Fibroblast of pulmonary artery (primary cell): ENCODE measurements around the gene AKR1D1.
"Not testable (repeated sequence)": the region's sequence is repeated elsewhere in the genome, so short reads cannot be mapped to it uniquely, and the experiment has no call there.

Experiments used
- DNase-seq: peaks from one replicate; pipeline ENCODE4 v3.0.0-alpha.2; 2010; ENCODE audit warnings: low read depth
- H3K4me3 ChIP-seq: replicated peaks from 2 replicates; pipeline ENCODE4 v1.5.1; 2011; ENCODE audit warnings: low read depth, mild to moderate bottlenecking, control low read depth, low read length, moderate library complexity
- TF ChIP-seq, protein P1 (sequence below): IDR thresholded peaks from 2 replicates; pipeline ENCODE4 v1.5.1; 2011; ENCODE audit warnings: mild to moderate bottlenecking, control low read depth, low read length, inconsistent platforms; ENCODE audit errors: missing control alignments

AKR1D1 gene

DNA sequence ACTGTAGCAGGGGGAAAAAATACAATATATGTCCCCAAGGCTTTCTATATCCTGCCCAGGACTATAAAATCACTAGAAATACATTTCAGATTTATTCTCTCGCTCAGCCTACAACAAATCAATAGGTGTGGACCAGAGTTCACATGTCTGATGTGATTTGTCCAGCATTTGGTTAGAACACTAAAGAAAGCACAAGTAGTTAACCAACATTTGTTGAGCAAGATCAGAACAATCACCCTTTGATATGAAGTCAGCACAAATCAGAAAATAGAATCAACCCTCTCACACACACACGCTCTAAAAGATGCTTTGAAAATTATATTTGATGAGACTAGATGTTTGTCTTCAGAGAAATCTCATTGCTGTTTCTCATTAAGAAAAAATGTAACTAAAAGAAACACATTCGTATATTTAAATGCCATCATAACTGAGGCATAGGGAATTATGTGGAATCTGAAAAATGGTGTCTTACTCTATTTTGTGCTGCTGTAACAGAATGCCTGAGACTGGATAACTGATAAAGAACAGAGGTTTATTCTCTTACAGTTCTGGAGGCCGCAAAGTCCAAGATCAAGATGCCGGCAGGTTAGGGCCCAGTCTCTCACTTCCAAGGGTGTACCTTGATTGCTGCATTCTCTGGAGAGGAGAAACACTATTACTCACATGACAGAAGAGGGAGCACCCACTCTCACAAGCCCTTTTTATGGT is 10.5 kb downstream of the AKR1D1 start:
- DNase-seq: no peak
- no peak overlapping the region for H3K4me3 ChIP-seq
- TF ChIP-seq, protein P1, sequence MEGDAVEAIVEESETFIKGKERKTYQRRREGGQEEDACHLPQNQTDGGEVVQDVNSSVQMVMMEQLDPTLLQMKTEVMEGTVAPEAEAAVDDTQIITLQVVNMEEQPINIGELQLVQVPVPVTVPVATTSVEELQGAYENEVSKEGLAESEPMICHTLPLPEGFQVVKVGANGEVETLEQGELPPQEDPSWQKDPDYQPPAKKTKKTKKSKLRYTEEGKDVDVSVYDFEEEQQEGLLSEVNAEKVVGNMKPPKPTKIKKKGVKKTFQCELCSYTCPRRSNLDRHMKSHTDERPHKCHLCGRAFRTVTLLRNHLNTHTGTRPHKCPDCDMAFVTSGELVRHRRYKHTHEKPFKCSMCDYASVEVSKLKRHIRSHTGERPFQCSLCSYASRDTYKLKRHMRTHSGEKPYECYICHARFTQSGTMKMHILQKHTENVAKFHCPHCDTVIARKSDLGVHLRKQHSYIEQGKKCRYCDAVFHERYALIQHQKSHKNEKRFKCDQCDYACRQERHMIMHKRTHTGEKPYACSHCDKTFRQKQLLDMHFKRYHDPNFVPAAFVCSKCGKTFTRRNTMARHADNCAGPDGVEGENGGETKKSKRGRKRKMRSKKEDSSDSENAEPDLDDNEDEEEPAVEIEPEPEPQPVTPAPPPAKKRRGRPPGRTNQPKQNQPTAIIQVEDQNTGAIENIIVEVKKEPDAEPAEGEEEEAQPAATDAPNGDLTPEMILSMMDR: no peak

DNA sequence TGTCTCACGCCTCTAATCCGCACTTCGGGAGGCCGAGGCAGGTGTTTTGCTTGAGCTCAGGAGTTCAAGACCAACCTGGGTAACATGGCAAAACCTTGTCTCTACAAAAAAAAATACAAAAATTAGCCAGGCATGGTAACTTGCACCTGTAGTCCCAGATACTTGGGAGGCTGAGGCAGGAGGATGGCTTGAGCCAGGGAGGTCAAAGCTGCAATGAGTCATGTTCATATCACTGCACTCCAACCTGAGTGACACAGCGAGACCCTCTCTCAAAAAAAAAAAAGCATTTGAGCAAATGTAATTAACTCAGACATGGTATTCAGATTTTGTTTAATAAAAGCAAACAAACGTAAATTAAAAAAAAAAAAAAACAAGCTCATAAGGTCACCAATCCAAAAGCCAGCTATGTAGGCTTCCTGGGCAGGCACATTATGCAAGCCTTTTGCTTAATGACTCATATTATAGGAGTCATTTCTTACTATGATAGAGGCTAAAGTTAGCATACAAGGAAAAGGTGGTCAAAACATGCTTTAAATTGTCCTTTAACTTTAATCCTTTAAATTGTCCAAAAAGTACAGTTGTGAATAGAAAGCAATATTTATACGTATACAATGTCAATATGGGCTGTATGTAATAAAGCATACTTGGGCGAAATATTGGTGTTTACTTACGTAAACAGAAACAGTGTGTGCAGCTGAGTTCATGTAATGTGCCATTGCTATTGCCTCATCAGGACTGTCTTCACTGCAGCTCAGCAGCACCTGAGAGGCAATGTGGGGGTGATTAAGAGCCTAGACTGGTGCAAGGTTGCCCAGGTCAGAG is 13.0 kb downstream of the AKR1D1 start:
- H3K4me3 ChIP-seq: no peak overlapping the region
- peak; percentile 70 for DNase-seq
- TF ChIP-seq, protein P1: no peak

DNA sequence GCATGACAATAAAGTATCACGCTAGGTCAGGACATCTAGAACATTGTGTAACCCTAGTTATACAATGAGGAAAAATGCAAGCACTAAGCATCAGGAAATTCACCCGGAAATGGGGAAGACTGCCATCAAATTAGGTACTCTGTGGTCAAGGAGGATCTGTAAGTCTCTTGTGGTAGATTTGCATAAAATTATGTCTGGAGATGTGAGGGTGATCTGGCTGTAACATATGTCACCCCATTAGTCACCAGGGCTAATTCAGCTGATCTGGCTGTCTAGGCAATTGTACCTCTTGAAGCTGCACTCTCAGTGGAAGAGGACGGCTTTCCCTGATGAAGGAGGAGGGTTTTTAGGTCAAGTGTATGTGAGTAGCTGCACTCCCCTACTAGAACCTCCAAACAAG is 14.8 kb downstream of the AKR1D1 start:
- DNase-seq: no peak
- TF ChIP-seq, protein P1: no peak
- no peak overlapping the region for H3K4me3 ChIP-seq

DNA sequence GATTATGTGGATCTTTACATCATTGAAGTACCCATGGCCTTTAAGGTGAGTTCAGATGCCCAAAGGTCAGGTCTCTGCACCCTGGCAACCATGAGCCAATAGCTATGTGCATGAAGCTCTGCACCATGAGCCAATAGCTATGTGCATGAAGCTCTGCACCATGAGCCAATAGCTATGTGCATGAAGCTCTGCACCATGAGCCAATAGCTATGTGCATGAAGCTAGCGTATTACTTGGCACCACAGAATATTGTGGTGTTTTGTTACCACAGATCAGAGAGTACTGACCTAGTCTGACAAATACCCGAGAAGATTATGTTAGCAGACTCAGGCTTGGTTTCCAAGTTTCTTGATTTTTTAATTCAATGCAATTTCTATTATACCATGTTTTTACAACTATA is 15.6 kb downstream of the AKR1D1 start:
- not testable (repeated sequence) for DNase-seq, H3K4me3 ChIP-seq

DNA sequence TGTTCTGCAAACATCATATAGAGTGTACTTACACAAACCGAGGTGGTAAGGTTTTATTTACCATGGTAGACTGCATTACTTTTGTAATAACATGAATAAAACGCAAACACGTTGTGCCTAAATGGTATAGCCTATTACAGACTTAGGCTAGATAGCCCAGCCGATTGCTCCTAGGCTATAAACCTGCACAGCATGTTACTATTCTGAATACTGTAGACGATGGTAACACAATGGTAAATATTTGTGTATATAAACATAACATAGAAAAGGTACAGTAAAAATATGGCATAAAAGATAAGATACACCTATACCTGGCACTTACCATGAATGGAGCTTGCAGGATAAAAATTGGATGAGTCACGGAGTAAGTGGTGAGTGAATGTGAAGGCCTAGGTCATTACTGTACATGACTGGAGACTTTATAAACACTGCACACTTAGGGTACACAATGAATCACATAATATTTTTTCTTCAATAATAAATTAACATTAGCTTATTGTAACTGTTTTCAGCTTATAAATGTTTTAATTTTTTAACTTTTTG is 16.3 kb downstream of the AKR1D1 start:
- H3K4me3 ChIP-seq: no peak overlapping the region
- no peak for DNase-seq
- TF ChIP-seq, protein P1: no peak

DNA sequence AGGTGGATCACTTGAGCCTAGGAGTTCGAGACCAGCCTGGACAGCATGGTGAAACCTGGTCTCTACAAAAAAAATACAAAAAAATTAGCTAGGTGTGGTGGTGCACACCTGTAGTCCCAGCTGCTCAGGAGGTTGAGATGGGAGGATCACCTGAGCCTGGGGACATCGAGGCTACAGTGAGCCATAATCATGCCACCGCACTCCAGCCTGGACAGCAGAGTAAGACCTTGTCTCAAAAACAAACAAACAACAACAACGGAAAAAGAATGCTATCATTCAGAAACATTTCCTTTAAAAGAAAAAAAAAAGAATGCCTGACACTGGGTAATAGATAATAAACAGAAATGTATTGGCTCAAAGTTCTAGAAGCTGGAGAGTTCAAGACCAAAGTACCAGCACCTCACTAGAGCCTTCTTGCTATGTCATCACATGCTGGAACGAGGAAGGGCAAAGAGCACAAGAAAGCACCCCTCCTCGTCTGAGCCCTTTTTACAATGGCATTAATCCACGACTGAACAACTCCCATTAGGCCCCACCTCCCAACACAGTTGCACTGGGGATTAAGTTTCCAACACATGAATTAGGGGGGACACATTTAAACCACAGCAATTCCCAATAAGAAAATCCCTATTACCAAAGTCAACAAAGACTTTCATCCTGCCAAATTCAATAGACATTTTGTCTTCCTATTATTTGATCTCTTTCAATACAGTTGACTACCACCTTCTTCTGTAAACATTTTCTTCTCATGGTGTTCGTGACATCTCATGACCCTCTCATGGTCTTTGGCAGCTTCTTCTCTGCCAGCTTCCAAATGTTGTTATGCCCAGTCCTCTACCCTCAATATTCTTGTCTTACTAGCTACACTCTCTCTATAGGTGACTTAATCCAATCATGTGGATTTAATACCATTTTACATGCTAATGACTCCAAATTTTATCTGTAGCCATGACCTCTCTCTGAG is 20.0 kb downstream of the AKR1D1 start:
- no peak overlapping the region for H3K4me3 ChIP-seq
- no peak for DNase-seq
- TF ChIP-seq, protein P1: no peak
